NCI-H524 treated with DMSO at 0.1 percent for 48 hours (cell line): ENCODE measurements around the gene EDN2.

Experiments
- DNase-seq: peaks from one replicate; lab custom pipeline; 2025; lab: John Stamatoyannopoulos, UW

Gene EDN2

DNA sequence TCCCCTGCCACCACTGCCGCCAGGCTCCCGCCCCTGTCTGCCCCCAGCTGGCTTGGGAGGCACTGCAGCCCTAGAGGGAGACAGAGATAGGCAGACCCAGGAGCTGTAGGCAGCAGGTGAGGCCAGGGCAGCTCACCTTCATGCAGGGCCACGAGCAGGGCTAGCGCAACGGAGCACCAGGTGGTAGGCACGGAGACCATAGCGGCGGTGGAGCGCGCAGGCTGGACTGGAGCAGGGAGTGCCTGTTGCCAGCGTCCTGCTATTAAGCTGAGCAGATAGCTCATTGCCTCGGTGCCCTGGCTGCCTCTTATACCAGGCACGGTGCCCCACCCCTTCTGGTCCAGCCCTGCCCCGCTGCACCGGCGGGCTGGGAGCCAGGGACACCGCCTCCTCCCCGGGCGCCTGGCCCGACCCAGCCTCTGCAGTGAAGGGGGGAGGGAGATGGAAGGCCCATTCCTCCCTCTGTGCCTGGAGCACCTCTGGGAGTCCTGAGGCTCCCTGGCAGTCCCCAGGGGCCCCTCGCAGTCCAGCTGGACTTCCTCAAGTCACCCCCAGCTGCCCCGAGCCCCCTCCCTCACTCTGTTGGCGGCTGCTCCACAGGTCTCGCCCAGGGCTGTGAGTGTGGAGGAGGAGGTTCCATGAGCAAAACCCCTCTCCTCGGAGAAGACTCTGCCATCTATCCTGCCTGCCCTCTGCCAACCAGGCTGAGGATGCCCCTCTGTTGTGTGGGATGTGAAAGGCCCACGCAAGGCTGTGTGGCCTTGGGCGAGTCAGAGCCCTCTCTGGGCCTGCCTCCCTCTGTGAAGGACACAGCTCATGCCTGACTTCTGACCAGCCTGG, at the start of gene EDN2:
EDN2 (minus strand) TSS at position 282 of the 840 bp plus-strand sequence; CDS start at position 200, 82 bp downstream.
- no peak for DNase-seq

DNA sequence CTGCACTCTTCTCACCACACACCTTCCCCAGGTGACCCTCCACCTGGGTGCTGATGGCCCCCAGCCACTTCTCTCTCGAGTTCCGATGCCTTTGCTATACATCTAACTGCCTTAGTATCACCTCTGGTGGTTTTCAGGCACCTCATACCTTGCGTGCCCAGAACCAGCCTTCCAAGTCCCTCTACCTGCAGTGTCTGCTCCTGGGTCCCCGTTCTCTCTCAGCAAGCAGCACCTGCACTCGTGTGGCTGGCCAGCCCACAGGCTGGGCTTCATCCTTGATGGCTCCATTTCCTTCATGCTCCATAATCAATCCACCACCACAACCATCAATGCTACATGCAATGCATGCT, 49.2 kb upstream of the EDN2 start:
- no peak for DNase-seq

GRCh38 chr1:41533016-41533730, 48.7 kb upstream of the EDN2 start:
- DNase-seq: no peak

GRCh38 chr1:41532206-41532975, 47.9 kb upstream of the EDN2 start:
- no peak for DNase-seq

DNA sequence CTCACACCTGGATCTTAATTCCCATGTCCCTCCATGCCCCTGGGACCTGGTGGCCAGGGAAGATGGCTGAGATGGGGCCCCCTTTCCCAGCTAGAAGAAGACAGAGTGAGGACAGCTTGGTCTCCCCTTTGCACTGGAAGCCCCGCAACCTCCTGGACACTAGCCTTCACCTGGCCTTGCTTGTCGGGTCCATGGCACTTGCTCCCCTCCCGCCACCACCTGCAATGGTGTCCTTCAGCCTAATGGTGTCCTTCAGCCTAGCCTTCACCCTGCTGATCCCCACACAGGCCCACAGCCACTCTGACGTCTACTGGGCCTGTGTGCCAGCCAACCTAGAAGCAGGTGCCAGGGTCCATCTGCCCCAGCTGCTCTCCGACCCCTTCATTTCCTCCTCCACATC, 45.9 kb upstream of the EDN2 start:
- DNase-seq: no peak

DNA sequence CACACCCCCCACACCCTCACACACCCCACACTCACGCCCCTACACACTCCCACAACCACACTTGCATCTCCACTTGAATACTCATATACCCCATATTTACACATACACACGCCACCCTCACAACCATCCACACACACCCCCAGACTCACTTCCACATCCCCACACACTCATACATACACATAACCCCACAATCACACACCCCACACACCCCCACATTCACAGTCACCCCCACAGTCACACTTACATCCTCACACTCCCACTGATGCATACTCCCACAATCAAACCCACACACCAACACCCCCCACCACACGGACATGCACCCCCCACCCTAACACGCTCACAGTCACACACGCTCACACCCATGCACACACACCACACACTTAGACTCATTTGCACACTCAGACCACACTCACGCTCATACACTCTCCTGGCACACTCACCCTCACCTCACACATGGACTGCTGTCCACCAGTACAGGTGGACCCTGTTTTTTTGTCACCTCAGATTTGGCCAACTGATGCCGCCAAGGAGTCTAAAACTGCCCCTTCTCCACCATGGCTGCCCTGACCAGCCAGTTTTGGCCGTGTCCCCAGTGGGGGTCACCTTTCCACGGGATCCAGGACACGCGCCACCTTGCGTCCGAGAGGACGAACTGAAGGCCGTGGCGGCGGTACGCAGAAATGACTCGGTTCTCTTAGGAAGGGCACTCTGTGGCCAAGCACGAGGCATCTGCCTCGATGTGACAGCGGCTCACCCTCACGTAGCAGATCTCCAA, 45.3 kb upstream of the EDN2 start:
- DNase-seq: no peak

GRCh38 chr1:41528726-41529605, 44.5 kb upstream of the EDN2 start:
- no peak for DNase-seq

GRCh38 chr1:41528106-41528505, 43.6 kb upstream of the EDN2 start:
- no peak for DNase-seq

GRCh38 chr1:41526956-41527561, 42.6 kb upstream of the EDN2 start:
- DNase-seq: no peak

GRCh38 chr1:41525891-41526587, 41.6 kb upstream of the EDN2 start:
- DNase-seq: no peak

DNA sequence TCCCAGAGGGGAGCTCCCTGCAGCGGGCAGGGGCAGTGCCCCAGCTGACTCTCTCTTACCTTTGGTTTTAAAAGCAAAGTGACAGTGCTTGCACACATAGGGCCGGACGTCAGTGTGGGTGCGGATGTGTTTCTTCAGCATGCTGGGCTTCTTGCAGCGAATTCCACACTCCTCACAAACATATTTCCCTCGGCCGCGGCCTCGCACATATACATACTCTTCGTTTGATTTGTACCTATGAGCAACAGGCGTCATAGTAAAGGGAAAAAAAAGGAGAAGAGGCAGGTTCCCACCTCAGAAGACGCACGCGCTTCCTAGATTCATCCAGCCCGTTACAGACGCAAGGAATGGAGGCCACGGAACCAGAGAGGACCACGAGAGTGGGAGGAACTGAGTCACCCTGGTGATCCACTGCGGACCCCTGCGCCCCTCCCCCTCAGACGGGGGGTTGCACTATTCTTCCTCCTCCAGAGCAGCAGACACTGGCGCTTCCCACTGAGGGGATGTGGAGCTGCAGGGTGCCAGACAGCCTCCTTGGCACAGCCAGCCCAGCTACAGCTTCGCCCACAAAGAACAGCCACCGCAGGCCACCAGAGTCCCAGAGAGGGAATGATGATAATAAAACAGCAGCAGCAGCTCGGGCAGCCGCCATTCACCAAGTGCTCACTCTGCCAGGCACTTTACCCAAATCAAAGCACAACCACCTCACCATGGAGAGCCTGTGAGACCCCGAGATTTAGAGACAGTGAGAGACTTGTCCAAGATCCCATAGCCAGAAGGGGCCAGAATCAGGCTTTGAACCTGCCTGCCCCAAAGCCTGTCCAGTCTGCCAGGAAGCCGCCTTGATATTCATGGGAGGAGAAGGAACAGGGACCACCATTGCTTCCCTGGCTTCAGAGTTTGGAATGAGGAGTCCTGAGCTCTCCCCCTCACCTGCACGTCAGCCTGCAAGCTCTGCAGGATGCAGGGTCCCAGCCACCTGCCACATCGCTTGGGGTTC, 40.5 kb upstream of the EDN2 start:
- no peak for DNase-seq

GRCh38 chr1:41523949-41524675, 39.6 kb upstream of the EDN2 start:
- no peak for DNase-seq

DNA sequence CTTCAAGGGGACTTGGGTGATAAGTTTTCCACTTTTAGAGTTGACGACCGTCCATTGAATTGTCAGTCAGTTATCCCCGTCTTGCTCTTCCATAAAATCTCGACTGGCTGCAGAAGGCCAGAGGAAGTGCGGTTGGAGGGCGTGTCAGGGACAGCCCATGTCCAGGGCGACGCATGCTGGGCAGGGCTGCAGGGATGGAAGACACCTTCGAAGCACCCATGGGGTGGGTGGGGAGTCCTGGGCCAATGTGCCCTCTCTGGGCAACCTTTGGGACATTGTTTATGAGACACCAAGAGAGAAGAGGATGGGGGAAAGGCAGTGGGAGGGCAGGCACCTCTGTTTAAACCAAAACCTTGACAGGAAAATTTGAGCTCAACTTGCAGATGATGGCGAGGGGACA, 38.6 kb upstream of the EDN2 start:
- DNase-seq: no peak

DNA sequence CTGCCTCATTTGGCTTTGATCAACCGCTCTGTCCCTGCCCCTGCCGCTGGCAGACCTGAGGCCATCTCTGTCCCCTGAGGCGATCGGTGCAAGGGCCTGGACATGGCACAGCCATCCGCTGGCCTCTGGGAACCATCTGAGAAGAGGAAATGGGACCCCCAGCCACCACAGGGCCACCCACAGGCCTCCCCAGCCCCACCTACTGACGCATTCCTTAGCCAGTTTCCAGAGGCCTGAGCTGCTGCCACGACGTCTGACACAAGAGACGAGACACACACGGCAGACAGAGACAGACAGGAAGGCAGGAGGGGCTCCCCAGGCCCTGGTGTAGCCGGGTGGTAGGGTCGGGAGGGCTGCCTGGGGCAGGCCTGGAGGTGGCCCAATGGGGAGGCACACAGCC, 37.3 kb upstream of the EDN2 start:
- no peak for DNase-seq

GRCh38 chr1:41520951-41521752, 36.7 kb upstream of the EDN2 start:
- DNase-seq: no peak

DNA sequence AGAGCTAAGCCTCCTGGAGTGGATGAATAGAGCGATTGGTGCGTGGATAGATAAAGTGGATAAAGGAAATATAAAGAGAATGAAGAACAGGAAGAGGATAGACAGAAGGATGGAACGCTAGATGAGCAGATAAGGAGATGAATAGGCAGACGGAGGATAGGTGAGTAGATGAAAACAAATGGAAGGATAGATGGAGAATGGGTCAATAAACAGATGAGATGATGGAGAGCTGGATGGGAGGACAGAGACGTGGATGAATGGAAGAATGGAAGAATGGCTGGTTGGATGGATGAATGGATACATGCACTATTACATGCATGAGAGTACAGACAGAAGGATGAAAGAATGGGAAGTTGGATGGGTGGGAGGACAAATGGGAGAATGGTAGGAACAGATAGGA, 35.2 kb upstream of the EDN2 start:
- no peak for DNase-seq

- no peak for DNase-seq
Measured at GRCh38 chr1:41518471-41518870, 34.0 kb upstream of the EDN2 start.
